Left ventricle myocardium inferior (tissue), 1 donor: Measurements from ENCODE around the gene NAV2. TPM values are rescaled to one million over a fixed set of nuclear protein-coding genes. Genes with fewer than 3 reads are reported as not detected.

Experiments used
- DNase-seq: peaks from one replicate; pipeline ENCODE4 v3.0.0-alpha.2; 2020
- H3K27ac ChIP-seq: fragments of 200-600 bp; replicated peaks from 2 replicates; pipeline ENCODE4 v1.8.0; 2021
- H3K27me3 ChIP-seq: fragments of 200-600 bp; 2 replicates; pipeline ENCODE4 v1.8.0; 2021; ENCODE audit warnings: low read depth
- H3K36me3 ChIP-seq: fragments of 200-600 bp; 2 replicates; pipeline ENCODE4 v1.8.0; 2021
- H3K4me1 ChIP-seq: fragments of 200-600 bp; 2 replicates; pipeline ENCODE4 v1.8.0; 2021
- H3K4me3 ChIP-seq: fragments of 200-600 bp; 2 replicates; pipeline ENCODE4 v1.8.0; 2021; ENCODE audit warnings: mild to moderate bottlenecking, moderate library complexity
- H3K9me3 ChIP-seq: fragments of 200-600 bp; replicated peaks from 2 replicates; pipeline ENCODE4 v1.8.0; 2021
- CTCF ChIP-seq: fragments of 200-600 bp; IDR thresholded peaks from 2 replicates; pipeline ENCODE4 v1.8.0; 2021; ENCODE audit warnings: antibody characterized with exemption, mild to moderate bottlenecking, borderline replicate concordance
- intact Hi-C: fragments of 100-400 bp; cut with micrococcal nuclease; formaldehyde crosslinking; loops from one replicate; pipeline ENCODE4 v1.11.0; 2022
- total RNA-seq: library from RNA; stranded (reverse); fragmentation: NEBNext Ultra II Directional; extraction: Animal tissue kit (Norgen Biotek cat#: 25700); gene quantifications from one replicate; pipeline ENCODE4 v1.2.1, GENCODE V29; 2021
- donor health status: DM: no; HTN: yes; CAD: no; lungs with severe emphysema.

Gene NAV2
- total RNA-seq, 1 donor from 2014 or later, result 14.3 TPM

GRCh38 chr11:19786644-19787043 lies 74.0 kb downstream of the NAV2 start:
- no peak overlapping the region for H3K4me3 ChIP-seq
- H3K9me3 ChIP-seq, result no peaks in the 10 kb centered on the region
- intact Hi-C loops, result no loop called here
- no peak for TF ChIP-seq CTCF
- H3K27ac ChIP-seq, result no peak overlapping the region
- H3K4me1 ChIP-seq, result peaks cover 21% of the 10 kb centered on the region
- H3K27me3 ChIP-seq, result no peaks in the 10 kb centered on the region
- no peak for DNase-seq
- H3K36me3 ChIP-seq, result no peaks in the 10 kb centered on the region

- peaks cover 36% of the 10 kb centered on the region for H3K4me1 ChIP-seq
- no peak for TF ChIP-seq CTCF
- H3K4me3 ChIP-seq, result no peak overlapping the region
- no peaks in the 10 kb centered on the region for H3K36me3 ChIP-seq
- DNase-seq, result no peak
- H3K27ac ChIP-seq, result no peak overlapping the region
- no peaks in the 10 kb centered on the region for H3K9me3 ChIP-seq
- no peaks in the 10 kb centered on the region for H3K27me3 ChIP-seq
- intact Hi-C loops, result no loop called here
Measured at GRCh38 chr11:19788435-19788834, 75.8 kb downstream of the NAV2 start.

GRCh38 chr11:19789245-19789644 lies 76.6 kb downstream of the NAV2 start:
- Histone ChIP-seq H3K27me3 (no peaks in the 10 kb centered on the region), H3K9me3 (no peaks in the 10 kb centered on the region), H3K4me3 (no peak overlapping the region), H3K4me1 (peaks cover 44% of the 10 kb centered on the region), H3K27ac (no peak overlapping the region), H3K36me3 (no peaks in the 10 kb centered on the region)
- DNase-seq, result no peak
- intact Hi-C loops, result no loop called here
- TF ChIP-seq CTCF, result no peak

GRCh38 chr11:19789835-19790710 lies 77.4 kb downstream of the NAV2 start:
- H3K4me1 ChIP-seq, result peaks cover 50% of the 10 kb centered on the region
- H3K27ac ChIP-seq, result no peak overlapping the region

GRCh38 chr11:19790831-19791552 lies 78.4 kb downstream of the NAV2 start:
- no peaks in the 10 kb centered on the region for H3K9me3 ChIP-seq
- DNase-seq, result no peak
- peaks cover 50% of the 10 kb centered on the region for H3K4me1 ChIP-seq
- TF ChIP-seq CTCF, result no peak
- H3K27me3 ChIP-seq, result no peaks in the 10 kb centered on the region
- H3K4me3 ChIP-seq, result no peak overlapping the region
- no peak overlapping the region for H3K27ac ChIP-seq
- intact Hi-C loops, result no loop called here
- no peaks in the 10 kb centered on the region for H3K36me3 ChIP-seq

More at GRCh38 chr11:19789835-19790710, 77.4 kb downstream of the NAV2 start:
- intact Hi-C loops, result no loop called here
- no peaks in the 10 kb centered on the region for H3K36me3 ChIP-seq
- no peak for DNase-seq
- TF ChIP-seq CTCF, result no peak
- H3K27me3 ChIP-seq, result no peaks in the 10 kb centered on the region
- no peak overlapping the region for H3K4me3 ChIP-seq
- H3K9me3 ChIP-seq, result no peaks in the 10 kb centered on the region
